HL-60 (cell line): ENCODE data around the gene GLUL.

ENCODE experiments used
- CTCF ChIP-seq: IDR thresholded peaks from one replicate; pipeline ENCODE4 v1.5.1; 2011; ENCODE audit warnings: low read length, control low read depth, inconsistent platforms; ENCODE audit not compliant: insufficient read depth
- GABPA ChIP-seq: IDR thresholded peaks from 2 replicates; pipeline ENCODE4 v1.6.1; 2012; ENCODE audit warnings: low read depth
- POLR2AphosphoS5 ChIP-seq: IDR thresholded peaks from 2 replicates; pipeline ENCODE4 v1.6.1; 2012; ENCODE audit warnings: low read depth

GRCh38 chr1:182410620-182411273 is 19.2 kb upstream of the GLUL start:
- TF ChIP-seq CTCF: no peak
- no peak for TF ChIP-seq GABPA
- TF ChIP-seq POLR2AphosphoS5: no peak
